ENCODE results near the gene ATP10B.
A peak's percentile ranks its signal among the peaks of the same experiment; 100 is the strongest.
"Not testable (repeated sequence)": the region's sequence is repeated elsewhere in the genome, so short reads cannot be mapped to it uniquely, and the experiment has no call there.

ATP10B gene

GRCh38 chr5:160824301-160825001 lies 27.6 kb downstream of the ATP10B start:
- DNase-seq = no peak

DNA sequence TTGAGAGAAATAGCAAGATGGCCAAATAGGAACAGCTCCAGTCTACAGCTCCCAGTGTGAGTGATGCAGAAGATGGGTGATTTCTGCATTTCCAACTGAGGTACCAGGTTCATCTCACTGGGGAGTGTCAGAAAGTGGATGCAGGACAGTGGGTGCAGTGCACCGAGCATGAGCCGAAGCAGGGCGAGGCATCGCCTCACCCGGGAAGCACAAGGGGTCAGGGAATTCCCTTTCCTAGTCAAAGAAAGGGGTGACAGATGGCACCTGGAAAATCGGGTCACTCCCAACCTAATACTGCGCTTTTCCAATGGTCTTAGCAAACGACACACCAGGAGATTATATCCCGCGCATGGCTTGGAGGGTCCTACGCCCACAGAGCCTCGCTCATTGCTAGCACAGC lies 39.0 kb downstream of the ATP10B start:
- DNase-seq = not testable (repeated sequence)

- DNase-seq = no peak
Measured at GRCh38 chr5:160805376-160805775, 46.6 kb downstream of the ATP10B start.

DNA sequence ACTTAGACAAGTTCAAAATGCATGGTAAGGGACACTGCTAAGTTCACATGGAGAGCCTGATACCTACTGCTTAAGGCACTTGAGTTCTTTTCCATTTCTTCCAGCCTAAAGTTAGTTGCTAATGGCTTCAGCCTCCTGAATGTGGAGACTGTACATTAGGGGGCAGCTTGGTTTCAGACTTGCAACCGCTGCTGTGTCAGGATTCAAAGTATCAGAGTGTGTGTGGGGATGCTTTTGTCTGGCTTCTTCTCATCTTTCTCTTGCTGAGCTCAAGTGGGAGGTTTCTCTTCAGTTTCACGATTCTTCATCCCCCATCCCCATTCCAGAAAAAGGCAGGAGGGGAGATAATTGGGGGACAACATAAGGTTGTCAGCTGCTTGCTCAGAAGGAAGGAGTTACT lies 49.4 kb downstream of the ATP10B start:
- no peak for DNase-seq

DNA sequence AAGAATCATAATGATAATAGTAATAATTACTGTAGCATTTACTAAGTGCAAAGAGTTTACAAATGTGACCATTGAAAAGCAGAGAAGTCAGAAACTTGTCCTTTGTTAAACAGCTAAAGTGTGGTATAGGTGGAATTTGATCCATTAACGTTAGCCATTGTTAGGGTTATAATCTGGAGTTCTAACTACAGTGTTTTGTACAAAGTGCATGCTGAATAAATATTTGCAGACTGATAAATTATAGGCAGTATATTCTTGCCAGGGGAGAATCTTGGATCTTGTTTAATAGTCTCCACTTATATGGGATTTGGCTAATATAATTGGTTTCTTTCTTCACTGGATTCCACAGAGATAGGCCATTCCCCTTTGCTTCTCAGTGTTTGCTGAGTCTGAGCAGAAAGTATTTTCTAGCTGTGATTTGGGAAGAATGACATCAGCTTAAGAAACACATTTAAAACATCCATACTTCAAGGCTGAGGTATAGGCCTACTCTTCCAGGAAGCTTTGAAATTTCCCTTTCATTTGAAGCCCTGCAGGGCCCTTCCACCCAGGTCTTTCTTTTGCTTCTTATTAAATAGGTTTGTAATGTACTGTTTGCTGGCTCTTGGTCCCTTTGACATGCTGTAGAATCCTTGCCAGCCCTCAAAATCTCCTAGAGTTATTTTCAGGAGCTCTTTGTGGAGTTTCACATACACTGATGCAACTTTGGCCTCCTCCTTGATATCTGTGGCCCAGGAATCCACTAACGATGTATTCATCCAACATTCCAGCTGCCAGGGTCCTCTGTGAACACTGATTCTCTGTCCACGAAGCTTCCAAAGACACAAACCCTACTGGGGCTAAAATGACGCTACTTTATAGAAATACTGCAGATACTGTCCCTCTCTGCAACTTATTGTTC lies 51.4 kb downstream of the ATP10B start:
- no peak for DNase-seq

- no peak for DNase-seq
Measured at GRCh38 chr5:160799184-160799583, 52.8 kb downstream of the ATP10B start.

DNA sequence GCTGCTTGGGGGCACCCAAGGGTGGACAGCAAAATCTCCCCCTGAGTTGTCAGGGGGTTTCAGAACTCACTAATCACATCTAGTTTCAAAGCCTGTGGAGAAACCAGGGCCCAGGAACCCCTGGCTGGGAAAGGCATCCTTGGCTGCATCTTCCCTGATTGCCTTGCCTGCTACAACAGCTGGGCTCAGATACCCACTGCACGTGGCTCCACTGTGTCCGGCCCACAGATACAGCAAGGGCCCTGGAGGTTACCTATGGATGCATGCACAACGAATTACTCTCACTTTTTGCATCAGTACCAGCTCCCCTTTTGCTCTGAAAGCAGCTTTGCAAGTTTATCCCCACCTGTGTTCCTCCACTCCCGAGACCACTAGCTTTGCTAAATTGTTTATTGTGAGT lies 55.0 kb downstream of the ATP10B start:
- DNase-seq = no peak

GRCh38 chr5:160793530-160793899 lies 58.5 kb downstream of the ATP10B start:
- no peak for DNase-seq

- no peak for DNase-seq
Measured at GRCh38 chr5:160792732-160793529, 59.1 kb downstream of the ATP10B start.

- DNase-seq = peak; percentile 3
Measured at GRCh38 chr5:160792281-160792680, 59.7 kb downstream of the ATP10B start.

DNA sequence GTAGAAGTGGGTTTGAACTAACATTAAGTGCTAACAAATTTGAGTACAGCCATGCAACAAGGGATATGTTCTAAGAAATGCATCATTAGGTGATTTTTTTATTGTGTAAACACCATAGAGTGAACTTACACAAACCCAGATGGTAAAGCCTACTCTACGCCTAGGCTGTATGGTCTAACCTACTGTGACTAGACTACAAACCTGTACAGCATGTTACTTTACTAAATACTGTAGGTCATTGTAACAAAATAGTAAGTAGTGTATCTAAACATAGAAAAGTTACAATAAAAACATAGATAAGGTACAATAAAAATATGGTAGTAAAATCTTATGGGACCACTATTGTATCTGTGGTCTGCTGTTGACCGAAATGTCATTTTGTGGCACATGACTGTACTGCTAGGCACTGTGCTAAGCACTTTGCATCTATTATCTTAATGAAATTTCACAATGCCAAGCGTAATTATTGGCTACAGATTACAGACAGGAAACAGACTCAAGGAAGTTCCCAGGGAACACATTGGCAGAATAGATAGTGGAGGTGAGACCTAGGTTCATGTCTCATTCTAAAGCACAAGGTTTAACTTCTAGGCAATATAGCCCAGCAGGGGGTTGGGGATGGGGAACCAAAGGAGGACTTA lies 62.7 kb downstream of the ATP10B start:
- no peak for DNase-seq

- no peak for DNase-seq
Measured at GRCh38 chr5:160788102-160788660, 63.8 kb downstream of the ATP10B start.

DNA sequence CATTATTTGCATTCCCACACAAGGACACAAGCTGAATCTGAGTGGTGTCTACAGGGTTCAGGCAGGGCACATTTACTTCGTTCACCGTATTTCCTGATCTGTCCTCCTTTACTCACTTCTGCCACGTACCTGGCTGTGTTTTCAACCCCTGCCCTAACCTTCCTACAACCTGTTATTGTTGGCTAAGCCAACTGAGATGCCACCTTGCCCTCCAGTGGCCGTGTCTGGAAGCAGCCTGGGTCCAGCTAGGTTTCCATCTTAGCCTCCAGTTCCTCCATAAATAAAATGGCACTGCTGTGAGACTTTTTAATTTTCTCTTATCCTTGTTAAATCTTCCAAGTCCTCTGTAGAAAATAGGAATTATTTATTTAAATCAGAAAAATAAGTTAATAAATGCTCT lies 64.8 kb downstream of the ATP10B start:
- DNase-seq = no peak

GRCh38 chr5:160774666-160775315 lies 77.2 kb downstream of the ATP10B start:
- DNase-seq = no peak

GRCh38 chr5:160773646-160774410 lies 78.2 kb downstream of the ATP10B start:
- DNase-seq = no peak

DNA sequence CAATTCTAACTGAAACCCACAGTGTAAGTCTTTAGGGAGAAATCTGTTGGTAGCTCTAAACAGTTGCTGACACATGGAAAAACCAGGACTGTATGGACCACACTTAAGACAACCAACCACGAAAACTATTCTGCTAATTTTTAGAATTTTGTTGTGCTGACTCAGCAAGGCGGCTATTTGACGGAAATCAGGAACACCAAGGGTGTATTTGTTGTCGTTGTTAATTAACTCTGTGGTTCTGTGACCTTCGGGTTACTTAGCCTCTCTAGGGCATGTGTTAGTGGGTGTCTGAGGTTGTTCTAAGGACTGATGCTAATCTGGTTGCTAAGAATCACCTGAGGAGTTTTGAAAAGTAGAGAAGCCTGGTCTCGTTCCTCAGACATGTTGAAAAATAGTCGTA lies 79.2 kb downstream of the ATP10B start:
- DNase-seq = no peak

- DNase-seq = no peak
Measured at GRCh38 chr5:160770718-160771117, 81.3 kb downstream of the ATP10B start.

DNA sequence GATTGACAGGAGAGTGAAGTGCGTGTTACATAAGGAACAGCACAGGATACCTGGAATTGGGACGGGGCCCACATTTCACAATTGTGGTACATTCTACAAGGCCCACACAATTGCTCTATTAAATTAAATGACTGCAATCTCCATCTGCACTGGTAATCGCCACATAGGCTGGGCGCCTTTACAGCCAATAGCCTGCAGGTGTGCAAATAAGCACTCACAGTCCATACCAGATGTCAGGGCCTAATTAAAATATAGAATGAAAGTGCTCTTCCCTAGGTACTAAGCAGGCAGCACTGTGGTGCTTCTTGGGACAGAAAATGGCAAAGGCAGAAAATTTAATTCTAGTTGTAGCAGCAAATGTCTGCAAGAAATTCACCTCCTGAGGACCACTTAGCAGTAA lies 82.7 kb downstream of the ATP10B start:
- DNase-seq = no peak

GRCh38 chr5:160767062-160767461 lies 84.9 kb downstream of the ATP10B start:
- no peak for DNase-seq

- no peak for DNase-seq
Measured at GRCh38 chr5:160760008-160760407, 92.0 kb downstream of the ATP10B start.

GRCh38 chr5:160757194-160757593 lies 94.8 kb downstream of the ATP10B start:
- DNase-seq = no peak

Measured in fibroblast of skin of right biceps (primary cell).